Measurements from ENCODE around the gene ASTL. TPM values are rescaled to one million over a fixed set of nuclear protein-coding genes. Genes with fewer than 3 reads are reported as not detected.

The ASTL gene
- total RNA-seq, 1 experiment from 2014 or later, result 0.34 TPM

DNA sequence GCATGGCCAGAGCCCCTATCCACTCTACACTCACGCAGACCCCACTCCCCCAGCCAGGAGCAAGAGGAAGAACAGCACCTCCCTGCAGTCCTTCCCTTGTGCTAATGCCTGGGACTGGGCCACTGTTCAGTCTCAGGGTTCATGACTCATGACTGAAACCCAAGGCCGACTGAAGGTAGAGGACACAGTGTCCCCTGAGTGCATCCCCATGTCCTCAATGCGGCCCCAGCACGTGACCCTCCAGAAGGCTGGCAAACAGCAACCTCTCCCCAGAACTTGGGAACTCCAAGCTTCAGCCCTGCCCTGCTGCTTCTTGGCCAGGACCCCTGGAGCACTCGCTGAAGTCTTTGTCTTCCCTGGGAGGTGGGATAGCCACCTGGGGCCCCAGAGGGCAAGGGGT is 15.9 kb downstream of the ASTL start:
- H3K79me2 ChIP-seq (ENCODE audit: insufficient read depth, low read length), result no peaks in the 10 kb centered on the region
- ATAC-seq, result no peak
- RAD21 ChIA-PET (ENCODE audit: low non-redundant PET in 1 of 2, low total read pairs in 2 of 2, uncharacterized antibody in 2 of 2, unreplicated experiment in 2 of 2), result no interaction called here
- H3K9me3 ChIP-seq (ENCODE audit: control insufficient read depth in 1 of 2, insufficient read depth in 1 of 2, low read depth in 1 of 2, low read length in 2 of 2), result no peaks in the 10 kb centered on the region
- H3K4me3 ChIP-seq (replicated peaks in 1 of 2; ENCODE audit: low read depth in 1 of 2, low read length in 2 of 2), result no peak overlapping the region
- no peak overlapping the region for H2AFZ ChIP-seq (ENCODE audit: low read depth, low read length, poor library complexity, severe bottlenecking)
- H3K4me2 ChIP-seq (ENCODE audit: low read length), result no peak overlapping the region
- no peaks in the 10 kb centered on the region for H3K36me3 ChIP-seq (ENCODE audit: control insufficient read depth in 1 of 2, insufficient read depth in 2 of 2, low read length in 2 of 2)
- no peak overlapping the region for H3K9ac ChIP-seq (ENCODE audit: low read length)
- H3K27ac ChIP-seq (ENCODE audit: low read depth, low read length), result no peak overlapping the region
- BruUV-seq (replicated peaks), result no TSS peak
- H3K4me1 ChIP-seq (ENCODE audit: control insufficient read depth in 1 of 2, insufficient read depth in 2 of 2, low read length in 2 of 2), result peaks cover 5 to 7% of the 10 kb centered on the region in 2 experiments
- CTCF ChIA-PET, result no interaction called here
- H4K20me1 ChIP-seq (ENCODE audit: insufficient read depth), result no peaks in the 10 kb centered on the region
- POLR2A ChIA-PET, result no interaction called here
- H3K9me2 ChIP-seq (ENCODE audit: insufficient read depth), result no peaks in the 10 kb centered on the region
- TF ChIP-seq POLR2AphosphoS5 (IDR thresholded peaks at IDR 0.05; ENCODE audit: low read depth, low read length) (no peak), EGR1 (IDR thresholded peaks at IDR 0.05; ENCODE audit: low read depth) (no peak)
- 0 out of 2 replicates have a peak, but pooled peaks cover 3% of the 10 kb centered on the region for H3K27me3 ChIP-seq (ENCODE audit: insufficient read depth, low read length)
- intact Hi-C loops (cut with micrococcal nuclease), result no loop called here
- no peak for DNase-seq (ENCODE audit: low read depth, low spot score)

DNA sequence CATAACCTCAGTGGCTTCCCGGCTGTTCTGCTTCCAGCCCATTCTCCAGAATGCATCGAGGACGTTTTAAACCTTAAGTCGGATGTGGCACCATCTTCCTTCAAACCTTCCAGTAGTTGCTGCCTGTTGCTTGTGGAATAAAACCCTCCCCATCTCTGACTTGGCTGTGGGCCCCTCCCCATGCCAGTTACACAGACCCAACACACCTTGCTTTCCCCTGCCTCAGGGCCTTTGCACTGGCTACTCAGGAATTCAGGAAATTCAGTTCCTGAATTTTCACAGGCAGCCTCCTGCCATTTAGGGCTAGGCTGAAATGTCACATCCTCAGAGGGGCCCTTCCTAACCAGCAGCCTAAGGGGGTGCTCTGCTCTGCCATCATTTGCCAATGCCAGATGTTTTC is 16.9 kb downstream of the ASTL start:
- no TSS peak for BruUV-seq (replicated peaks)
- H2AFZ ChIP-seq (ENCODE audit: low read depth, low read length, poor library complexity, severe bottlenecking), result no peak overlapping the region
- no peak overlapping the region for H3K4me3 ChIP-seq (replicated peaks in 1 of 2; ENCODE audit: low read depth in 1 of 2, low read length in 2 of 2)
- H3K9me3 ChIP-seq (ENCODE audit: control insufficient read depth in 1 of 2, insufficient read depth in 1 of 2, low read depth in 1 of 2, low read length in 2 of 2), result no peaks in the 10 kb centered on the region
- intact Hi-C loops (cut with micrococcal nuclease), result no loop called here
- ChIA-PET CTCF (no interaction called here), RAD21 (ENCODE audit: low non-redundant PET in 1 of 2, low total read pairs in 2 of 2, uncharacterized antibody in 2 of 2, unreplicated experiment in 2 of 2) (no interaction called here), POLR2A (no interaction called here)
- no peak overlapping the region for H3K27ac ChIP-seq (ENCODE audit: low read depth, low read length)
- H3K9ac ChIP-seq (ENCODE audit: low read length), result no peak overlapping the region
- H3K27me3 ChIP-seq (ENCODE audit: insufficient read depth, low read length), result 0 out of 2 replicates have a peak, but pooled peaks cover 3% of the 10 kb centered on the region
- H3K79me2 ChIP-seq (ENCODE audit: insufficient read depth, low read length), result no peaks in the 10 kb centered on the region
- no peak overlapping the region for H3K4me2 ChIP-seq (ENCODE audit: low read length)
- no peaks in the 10 kb centered on the region for H3K36me3 ChIP-seq (ENCODE audit: control insufficient read depth in 1 of 2, insufficient read depth in 2 of 2, low read length in 2 of 2)
- H3K4me1 ChIP-seq (ENCODE audit: control insufficient read depth in 1 of 2, insufficient read depth in 2 of 2, low read length in 2 of 2), result peaks cover 8 to 11% of the 10 kb centered on the region in 2 experiments
- TF ChIP-seq, protein P1, sequence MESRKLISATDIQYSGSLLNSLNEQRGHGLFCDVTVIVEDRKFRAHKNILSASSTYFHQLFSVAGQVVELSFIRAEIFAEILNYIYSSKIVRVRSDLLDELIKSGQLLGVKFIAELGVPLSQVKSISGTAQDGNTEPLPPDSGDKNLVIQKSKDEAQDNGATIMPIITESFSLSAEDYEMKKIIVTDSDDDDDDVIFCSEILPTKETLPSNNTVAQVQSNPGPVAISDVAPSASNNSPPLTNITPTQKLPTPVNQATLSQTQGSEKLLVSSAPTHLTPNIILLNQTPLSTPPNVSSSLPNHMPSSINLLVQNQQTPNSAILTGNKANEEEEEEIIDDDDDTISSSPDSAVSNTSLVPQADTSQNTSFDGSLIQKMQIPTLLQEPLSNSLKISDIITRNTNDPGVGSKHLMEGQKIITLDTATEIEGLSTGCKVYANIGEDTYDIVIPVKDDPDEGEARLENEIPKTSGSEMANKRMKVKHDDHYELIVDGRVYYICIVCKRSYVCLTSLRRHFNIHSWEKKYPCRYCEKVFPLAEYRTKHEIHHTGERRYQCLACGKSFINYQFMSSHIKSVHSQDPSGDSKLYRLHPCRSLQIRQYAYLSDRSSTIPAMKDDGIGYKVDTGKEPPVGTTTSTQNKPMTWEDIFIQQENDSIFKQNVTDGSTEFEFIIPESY (IDR thresholded peaks at IDR 0.05; ENCODE audit: extremely low read depth, insufficient replicate concordance, low read length), result no peak
- TF ChIP-seq JUND (IDR thresholded peaks at IDR 0.05) (no peak), EZH2phosphoT487 (IDR thresholded peaks at IDR 0.05; ENCODE audit: borderline replicate concordance) (no peak), POLR2A (IDR thresholded peaks at IDR 0.05; ENCODE audit: borderline replicate concordance, extremely low read depth, insufficient read depth, insufficient read length) (no peak), SIN3A (IDR thresholded peaks at IDR 0.05; ENCODE audit: low read depth) (no peak)
- TF ChIP-seq, protein P2, sequence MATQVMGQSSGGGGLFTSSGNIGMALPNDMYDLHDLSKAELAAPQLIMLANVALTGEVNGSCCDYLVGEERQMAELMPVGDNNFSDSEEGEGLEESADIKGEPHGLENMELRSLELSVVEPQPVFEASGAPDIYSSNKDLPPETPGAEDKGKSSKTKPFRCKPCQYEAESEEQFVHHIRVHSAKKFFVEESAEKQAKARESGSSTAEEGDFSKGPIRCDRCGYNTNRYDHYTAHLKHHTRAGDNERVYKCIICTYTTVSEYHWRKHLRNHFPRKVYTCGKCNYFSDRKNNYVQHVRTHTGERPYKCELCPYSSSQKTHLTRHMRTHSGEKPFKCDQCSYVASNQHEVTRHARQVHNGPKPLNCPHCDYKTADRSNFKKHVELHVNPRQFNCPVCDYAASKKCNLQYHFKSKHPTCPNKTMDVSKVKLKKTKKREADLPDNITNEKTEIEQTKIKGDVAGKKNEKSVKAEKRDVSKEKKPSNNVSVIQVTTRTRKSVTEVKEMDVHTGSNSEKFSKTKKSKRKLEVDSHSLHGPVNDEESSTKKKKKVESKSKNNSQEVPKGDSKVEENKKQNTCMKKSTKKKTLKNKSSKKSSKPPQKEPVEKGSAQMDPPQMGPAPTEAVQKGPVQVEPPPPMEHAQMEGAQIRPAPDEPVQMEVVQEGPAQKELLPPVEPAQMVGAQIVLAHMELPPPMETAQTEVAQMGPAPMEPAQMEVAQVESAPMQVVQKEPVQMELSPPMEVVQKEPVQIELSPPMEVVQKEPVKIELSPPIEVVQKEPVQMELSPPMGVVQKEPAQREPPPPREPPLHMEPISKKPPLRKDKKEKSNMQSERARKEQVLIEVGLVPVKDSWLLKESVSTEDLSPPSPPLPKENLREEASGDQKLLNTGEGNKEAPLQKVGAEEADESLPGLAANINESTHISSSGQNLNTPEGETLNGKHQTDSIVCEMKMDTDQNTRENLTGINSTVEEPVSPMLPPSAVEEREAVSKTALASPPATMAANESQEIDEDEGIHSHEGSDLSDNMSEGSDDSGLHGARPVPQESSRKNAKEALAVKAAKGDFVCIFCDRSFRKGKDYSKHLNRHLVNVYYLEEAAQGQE (IDR thresholded peaks at IDR 0.05; ENCODE audit: low read depth), result no peak
- TF ChIP-seq, protein P3, sequence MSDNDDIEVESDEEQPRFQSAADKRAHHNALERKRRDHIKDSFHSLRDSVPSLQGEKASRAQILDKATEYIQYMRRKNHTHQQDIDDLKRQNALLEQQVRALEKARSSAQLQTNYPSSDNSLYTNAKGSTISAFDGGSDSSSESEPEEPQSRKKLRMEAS (IDR thresholded peaks at IDR 0.05), result no peak
- H3K9me2 ChIP-seq (ENCODE audit: insufficient read depth), result no peaks in the 10 kb centered on the region
- no peaks in the 10 kb centered on the region for H4K20me1 ChIP-seq (ENCODE audit: insufficient read depth)
- no peak for ATAC-seq
- DNase-seq (ENCODE audit: low read depth, low spot score), result no peak
